Tibial artery (tissue), 4 donors: ENCODE results near the gene SNX32.
"Not testable (repeated sequence)": the region's sequence is repeated elsewhere in the genome, so short reads cannot be mapped to it uniquely, and the experiment has no call there.

ENCODE experiments used
- DNase-seq, 2 donors: peaks; one replicate each; pipeline ENCODE4 v3.0.0-alpha.2; 2019
- H3K27ac ChIP-seq, 2 donors: fragments of 200-600 bp; sonication (generic) in 1 of 2; 1 replicate in 1 of 2; 2 replicates in 1 of 2; pipeline ENCODE4 v1.5.1; 2018 to 2019; ENCODE audit warnings: mild to moderate bottlenecking in 1 of 2
- H3K27me3 ChIP-seq, 2 donors: fragments of 200-600 bp; sonication (generic) in 1 of 2; one replicate each; pipeline versions ENCODE4 v1.5.1 to v1.6.0; 2016 to 2019
- H3K36me3 ChIP-seq, 3 donors: fragments of 200-600 bp; sonication (generic) in 2 of 3; one replicate each; pipeline ENCODE4 v1.5.1; 2016 to 2019; ENCODE audit warnings: mild to moderate bottlenecking in 2 of 3
- H3K4me1 ChIP-seq, 4 donors: fragments of 200-600 bp; sonication (generic) in 2 of 4; 1 replicate in 3 of 4; 2 replicates in 1 of 4; pipeline ENCODE4 v1.5.1; 2016 to 2019
- H3K4me3 ChIP-seq, 2 donors: fragments of 200-600 bp; sonication (generic) in 1 of 2; 1 replicate in 1 of 2; 2 replicates in 1 of 2; pipeline ENCODE4 v1.5.1; 2018 to 2019; ENCODE audit warnings: mild to moderate bottlenecking in 2 of 2
- H3K9me3 ChIP-seq, 3 donors: fragments of 200-600 bp; sonication (generic) in 1 of 3; one replicate each; pipeline ENCODE4 v1.5.1; 2016 to 2019
- intact Hi-C: fragments of 100-400 bp; cut with DNase I; formaldehyde crosslinking; loops from one replicate; pipeline ENCODE4 v1.15.0; 2023; ENCODE audit warnings: low total_unique reads
- TF ChIP-seq, protein P1 (sequence below), 2 experiments: fragments of 200-600 bp in 1 of 2; fragments of 450-650 bp in 1 of 2; IDR thresholded peaks; one replicate each; pipeline ENCODE4 v1.5.1; 2017 to 2019; ENCODE audit warnings: antibody characterized with exemption in 2 of 2, mild to moderate bottlenecking in 1 of 2, moderate library complexity in 1 of 2

Gene SNX32

GRCh38 chr11:65847746-65848145 is 14.0 kb downstream of the SNX32 start:
- Histone ChIP-seq H3K9me3 (peaks cover 0 to 4% (median 0%) of the 10 kb centered on the region in 3 donors), H3K27ac (no peak overlapping the region), H3K4me3 (no peak overlapping the region), H3K4me1 (no peaks in the 10 kb centered on the region), H3K36me3 (peaks cover 16 to 26% (median 25%) of the 10 kb centered on the region in 3 donors), H3K27me3 (no peaks in the 10 kb centered on the region)
- no peak for DNase-seq
- intact Hi-C loops: no loop called here
- TF ChIP-seq, protein P1, sequence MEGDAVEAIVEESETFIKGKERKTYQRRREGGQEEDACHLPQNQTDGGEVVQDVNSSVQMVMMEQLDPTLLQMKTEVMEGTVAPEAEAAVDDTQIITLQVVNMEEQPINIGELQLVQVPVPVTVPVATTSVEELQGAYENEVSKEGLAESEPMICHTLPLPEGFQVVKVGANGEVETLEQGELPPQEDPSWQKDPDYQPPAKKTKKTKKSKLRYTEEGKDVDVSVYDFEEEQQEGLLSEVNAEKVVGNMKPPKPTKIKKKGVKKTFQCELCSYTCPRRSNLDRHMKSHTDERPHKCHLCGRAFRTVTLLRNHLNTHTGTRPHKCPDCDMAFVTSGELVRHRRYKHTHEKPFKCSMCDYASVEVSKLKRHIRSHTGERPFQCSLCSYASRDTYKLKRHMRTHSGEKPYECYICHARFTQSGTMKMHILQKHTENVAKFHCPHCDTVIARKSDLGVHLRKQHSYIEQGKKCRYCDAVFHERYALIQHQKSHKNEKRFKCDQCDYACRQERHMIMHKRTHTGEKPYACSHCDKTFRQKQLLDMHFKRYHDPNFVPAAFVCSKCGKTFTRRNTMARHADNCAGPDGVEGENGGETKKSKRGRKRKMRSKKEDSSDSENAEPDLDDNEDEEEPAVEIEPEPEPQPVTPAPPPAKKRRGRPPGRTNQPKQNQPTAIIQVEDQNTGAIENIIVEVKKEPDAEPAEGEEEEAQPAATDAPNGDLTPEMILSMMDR (IDR thresholded peaks at IDR 0.05): no peak

GRCh38 chr11:65848693-65849092 is 14.9 kb downstream of the SNX32 start:
- H3K9me3 ChIP-seq, H3K4me3 ChIP-seq, H3K27ac ChIP-seq, intact Hi-C loops, H3K27me3 ChIP-seq, H3K4me1 ChIP-seq: not testable (repeated sequence)
- peak in 1 of 2 donors; percentile 5 for DNase-seq
- H3K36me3 ChIP-seq: peaks cover 25 to 35% (median 35%) of the 10 kb centered on the region in 3 donors

- TF ChIP-seq, protein P1 (IDR thresholded peaks at IDR 0.05): no peak
- H3K27ac ChIP-seq: no peak overlapping the region
- H3K36me3 ChIP-seq: peaks cover 32 to 42% (median 41%) of the 10 kb centered on the region in 3 donors
- H3K4me3 ChIP-seq: no peak overlapping the region
- intact Hi-C loops: no loop called here
- DNase-seq: no peak
- H3K9me3 ChIP-seq: peaks cover 0 to 4% (median 0%) of the 10 kb centered on the region in 3 donors
- no peaks in the 10 kb centered on the region for H3K27me3 ChIP-seq
- peaks cover 0 to 11% (median 3%) of the 10 kb centered on the region in 4 donors for H3K4me1 ChIP-seq
Measured at GRCh38 chr11:65849366-65849765, 15.6 kb downstream of the SNX32 start.

- H3K9me3 ChIP-seq: peaks cover 0 to 4% (median 0%) of the 10 kb centered on the region in 3 donors
- intact Hi-C loops: no loop called here
- H3K4me1 ChIP-seq: peaks cover 0 to 11% (median 3%) of the 10 kb centered on the region in 4 donors
- DNase-seq: no peak
- TF ChIP-seq, protein P1 (IDR thresholded peaks at IDR 0.05): no peak
- H3K4me3 ChIP-seq: no peak overlapping the region
- peaks cover 36 to 46% (median 46%) of the 10 kb centered on the region in 3 donors for H3K36me3 ChIP-seq
- H3K27ac ChIP-seq: no peak overlapping the region
- no peaks in the 10 kb centered on the region for H3K27me3 ChIP-seq
Measured at GRCh38 chr11:65849771-65850216, 16.0 kb downstream of the SNX32 start.

GRCh38 chr11:65850217-65851082 is 16.7 kb downstream of the SNX32 start:
- intact Hi-C loops: no loop called here
- peaks cover 43 to 53% (median 52%) of the 10 kb centered on the region in 3 donors for H3K36me3 ChIP-seq

More at GRCh38 chr11:65850217-65851082, 16.7 kb downstream of the SNX32 start:
- TF ChIP-seq, protein P1 (IDR thresholded peaks at IDR 0.05): no peak
- Histone ChIP-seq H3K9me3 (peaks cover 0 to 4% (median 0%) of the 10 kb centered on the region in 3 donors), H3K27ac (no peak overlapping the region), H3K4me1 (peaks cover 0 to 15% (median 7%) of the 10 kb centered on the region in 4 donors), H3K4me3 (no peak overlapping the region), H3K27me3 (no peaks in the 10 kb centered on the region)
- DNase-seq: no peak
